ENCODE results near the gene IKZF4. TPM values are rescaled to one million over a fixed set of nuclear protein-coding genes. Genes with fewer than 3 reads are reported as not detected.

IKZF4 gene
- total RNA-seq, 1 experiment from 2014 or later = 2.8 TPM

GRCh38 chr12:56029666-56030293, 8.9 kb downstream of the IKZF4 start:
- intact Hi-C loops (cut with micrococcal nuclease) = loop anchor here (1.0 kb wide), 2 partner anchors 33 to 290 kb away; no protein-coding TSS in a partner anchor
- TF ChIP-seq EZH2 (IDR thresholded peaks at IDR 0.05; ENCODE audit: low read length, unreplicated experiment) (no peak), CTCF (conservative IDR thresholded peaks at IDR 0.05; ENCODE audit: low read depth, low read length) (peak; percentile 85), EZH2phosphoT487 (IDR thresholded peaks at IDR 0.05; ENCODE audit: borderline replicate concordance, low read length) (no peak)
- Histone ChIP-seq H3K4me2 (ENCODE audit: low read length) (peak overlapping the region; percentile 20; the same call in 1 of the 2 replicates), H4K20me1 (ENCODE audit: low read length) (no peaks in the 10 kb centered on the region), H3K36me3 (ENCODE audit: low read depth, low read length) (no peaks in the 10 kb centered on the region), H3K27ac (ENCODE audit: low read length) (peak overlapping the region; percentile 27), H2AFZ (ENCODE audit: low read length) (no peak overlapping the region), H3K9ac (ENCODE audit: low read length) (no peak overlapping the region), H3K27me3 (ENCODE audit: low read length) (no peaks in the 10 kb centered on the region), H3F3A (ENCODE audit: low read length, unreplicated experiment) (no peaks in the 10 kb centered on the region), H3K4me3 (ENCODE audit: low read length) (no peak overlapping the region), H3K9me2 (replicated peaks; ENCODE audit: low read length) (no peaks in the 10 kb centered on the region), H3K4me1 (ENCODE audit: insufficient read depth, low read length) (peaks cover 17% of the 10 kb centered on the region), H3K79me2 (ENCODE audit: low read length) (no peaks in the 10 kb centered on the region), H3K9me3 (ENCODE audit: low read length) (no peaks in the 10 kb centered on the region)
- BruUV-seq (replicated peaks) = no TSS peak
- ChIA-PET CTCF (interaction anchor here (0.6 to 2.3 kb wide), 5 partner anchors 23 to 291 kb away, joined by 3 to 29 read pairs (median 7); partner anchors contain the start of genes RAB5B and SUOX), POLR2A (ENCODE audit: unreplicated experiment) (interaction anchor here (1.4 kb wide), 1 partner anchor 34 kb away, joined by 7 read pairs; no protein-coding TSS in a partner anchor)
- DNase-seq (peak; percentile 59), ATAC-seq (peak; percentile 81)

GRCh38 chr12:56031987-56032386, 11.1 kb downstream of the IKZF4 start:
- Histone ChIP-seq H3K36me3 (ENCODE audit: low read depth, low read length) (no peaks in the 10 kb centered on the region), H3K4me3 (ENCODE audit: low read length) (no peak overlapping the region), H3K9ac (ENCODE audit: low read length) (no peak overlapping the region), H3F3A (ENCODE audit: low read length, unreplicated experiment) (no peaks in the 10 kb centered on the region), H3K9me3 (ENCODE audit: low read length) (no peaks in the 10 kb centered on the region), H3K4me1 (ENCODE audit: insufficient read depth, low read length) (peaks cover 17% of the 10 kb centered on the region), H3K9me2 (replicated peaks; ENCODE audit: low read length) (no peaks in the 10 kb centered on the region), H2AFZ (ENCODE audit: low read length) (no peak overlapping the region), H3K27me3 (ENCODE audit: low read length) (no peaks in the 10 kb centered on the region), H4K20me1 (ENCODE audit: low read length) (no peaks in the 10 kb centered on the region), H3K27ac (ENCODE audit: low read length) (no peak overlapping the region), H3K79me2 (ENCODE audit: low read length) (no peaks in the 10 kb centered on the region), H3K4me2 (ENCODE audit: low read length) (no peak overlapping the region)
- DNase-seq = no peak
- ChIA-PET POLR2A (ENCODE audit: unreplicated experiment) (no interaction called here), CTCF (no interaction called here)
- intact Hi-C loops (cut with micrococcal nuclease) = no loop called here
- no peak for ATAC-seq
- no peak for TF ChIP-seq CTCF (conservative IDR thresholded peaks at IDR 0.05; ENCODE audit: low read depth, low read length)
- no TSS peak for BruUV-seq (replicated peaks)

- ChIA-PET POLR2A (ENCODE audit: unreplicated experiment) (no interaction called here), CTCF (no interaction called here)
- Histone ChIP-seq H3F3A (ENCODE audit: low read length, unreplicated experiment) (no peaks in the 10 kb centered on the region), H3K4me2 (ENCODE audit: low read length) (no peak overlapping the region), H3K9me2 (replicated peaks; ENCODE audit: low read length) (no peaks in the 10 kb centered on the region), H3K79me2 (ENCODE audit: low read length) (no peaks in the 10 kb centered on the region), H2AFZ (ENCODE audit: low read length) (no peak overlapping the region), H3K4me3 (ENCODE audit: low read length) (no peak overlapping the region), H3K27ac (ENCODE audit: low read length) (no peak overlapping the region), H4K20me1 (ENCODE audit: low read length) (no peaks in the 10 kb centered on the region), H3K36me3 (ENCODE audit: low read depth, low read length) (no peaks in the 10 kb centered on the region), H3K4me1 (ENCODE audit: insufficient read depth, low read length) (peaks cover 3% of the 10 kb centered on the region; the same call in 1 of the 2 replicates), H3K9ac (ENCODE audit: low read length) (no peak overlapping the region), H3K27me3 (ENCODE audit: low read length) (no peaks in the 10 kb centered on the region), H3K9me3 (ENCODE audit: low read length) (no peaks in the 10 kb centered on the region)
- DNase-seq (no peak), ATAC-seq (no peak)
- intact Hi-C loops (cut with micrococcal nuclease) = no loop called here
- no peak for TF ChIP-seq CTCF (conservative IDR thresholded peaks at IDR 0.05; ENCODE audit: low read depth, low read length)
- no TSS peak for BruUV-seq (replicated peaks)
Observed at GRCh38 chr12:56034586-56035332, 13.9 kb downstream of the IKZF4 start.

Data from PC-3 (cell line).